HEK293 (cell line): ENCODE data around the gene TRAF3.
A peak's percentile ranks its signal among the peaks of the same experiment; 100 is the strongest.

Experiments
- CTCF ChIA-PET: fragments of 350-600 bp; formaldehyde crosslinking; extraction: SDS; loops from one replicate; lab custom pipeline; 2021; ENCODE audit warnings: antibody characterized with exemption; lab: Yijun Ruan, JAX
- POLR2A ChIA-PET: fragments of 300-600 bp; formaldehyde crosslinking; extraction: SDS; loops from one replicate; lab custom pipeline; 2020; ENCODE audit warnings: antibody characterized with exemption, inconsistent platforms; lab: Yijun Ruan, JAX
- H3K27ac ChIP-seq: fragments of 200-500 bp; sonication (Bioruptor generic); 2 replicates; pipeline ENCODE4 v1.5.1; 2014; ENCODE audit warnings: low read depth, low read length, control low read depth, inconsistent platforms; ENCODE audit errors: extremely low read depth
- H3K36me3 ChIP-seq, 2 experiments: fragments of 200-500 bp in 1 of 2; sonication (Bioruptor generic) in 1 of 2; 1 replicate in 1 of 2; 2 replicates in 1 of 2; pipeline ENCODE4 v1.5.1; 2014 to 2017; ENCODE audit warnings: inconsistent platforms in 2 of 2, low read length in 2 of 2; ENCODE audit not compliant: control insufficient read depth in 2 of 2, insufficient read depth in 1 of 2
- H3K4me1 ChIP-seq: fragments of 200-500 bp; sonication (Bioruptor generic); 2 replicates; pipeline ENCODE4 v1.5.1; 2014; ENCODE audit warnings: mild to moderate bottlenecking, low read length, inconsistent platforms; ENCODE audit not compliant: control insufficient read depth, insufficient read depth
- H3K4me3 ChIP-seq: 2 replicates; pipeline ENCODE4 v1.5.1; 2011; ENCODE audit warnings: low read depth, mild to moderate bottlenecking, control low read depth, low read length, moderate library complexity
- H3K9me3 ChIP-seq: fragments of 200-500 bp; sonication (Bioruptor generic); 2 replicates; pipeline ENCODE4 v1.5.1; 2014; ENCODE audit warnings: low read depth, low read length, inconsistent platforms; ENCODE audit not compliant: control insufficient read depth, insufficient read depth
- ATF2 ChIP-seq: fragments of 450-650 bp; formaldehyde crosslinking; IDR thresholded peaks from 2 replicates; pipeline ENCODE4 v1.5.1; 2016; ENCODE audit warnings: missing biosample characterization, missing genetic modification characterization, low read depth
- BCL6B ChIP-seq: fragments of 450-650 bp; formaldehyde crosslinking; IDR thresholded peaks from 2 replicates; pipeline ENCODE4 v1.5.1; 2017; ENCODE audit warnings: missing biosample characterization, missing genetic modification characterization
- FEZF1 ChIP-seq: fragments of 450-650 bp; formaldehyde crosslinking; IDR thresholded peaks from 2 replicates; pipeline ENCODE4 v1.5.1; 2016; ENCODE audit warnings: missing biosample characterization, missing genetic modification characterization
- IKZF3 ChIP-seq: fragments of 450-650 bp; IDR thresholded peaks from 2 replicates; pipeline ENCODE4 v1.5.0; 2018; ENCODE audit warnings: missing biosample characterization, mild to moderate bottlenecking, missing genetic modification characterization, moderate library complexity
- KLF16 ChIP-seq: fragments of 450-650 bp; formaldehyde crosslinking; IDR thresholded peaks from 2 replicates; pipeline ENCODE4 v1.5.1; 2017; ENCODE audit warnings: missing biosample characterization, missing genetic modification characterization
- OSR2 ChIP-seq: fragments of 450-650 bp; formaldehyde crosslinking; IDR thresholded peaks from 2 replicates; pipeline ENCODE4 v1.5.1; 2016; ENCODE audit warnings: missing biosample characterization, missing genetic modification characterization
- ZBTB49 ChIP-seq: fragments of 450-650 bp; formaldehyde crosslinking; IDR thresholded peaks from 2 replicates; pipeline ENCODE4 v1.5.1; 2016; ENCODE audit warnings: missing biosample characterization, missing genetic modification characterization, low read depth
- ZFP69B ChIP-seq: fragments of 450-650 bp; formaldehyde crosslinking; IDR thresholded peaks from 2 replicates; pipeline ENCODE4 v1.5.1; 2016; ENCODE audit warnings: missing biosample characterization, missing genetic modification characterization
- ZIC2 ChIP-seq: fragments of 450-650 bp; formaldehyde crosslinking; IDR thresholded peaks from 2 replicates; pipeline ENCODE4 v1.5.1; 2016; ENCODE audit warnings: missing biosample characterization, missing genetic modification characterization
- ZNF146 ChIP-seq: fragments of 450-650 bp; formaldehyde crosslinking; IDR thresholded peaks from 2 replicates; pipeline ENCODE4 v1.5.1; 2016; ENCODE audit warnings: missing biosample characterization, missing genetic modification characterization
- ZNF169 ChIP-seq: fragments of 450-650 bp; formaldehyde crosslinking; IDR thresholded peaks from 2 replicates; pipeline ENCODE4 v1.5.1; 2016; ENCODE audit warnings: missing biosample characterization, missing genetic modification characterization
- ZNF335 ChIP-seq: fragments of 450-650 bp; formaldehyde crosslinking; conservative IDR thresholded peaks from 2 replicates; pipeline ENCODE4 v1.5.1; 2016; ENCODE audit warnings: missing biosample characterization, missing genetic modification characterization
- ZNF48 ChIP-seq: fragments of 450-650 bp; formaldehyde crosslinking; IDR thresholded peaks from 2 replicates; pipeline ENCODE4 v1.5.1; 2016; ENCODE audit warnings: missing biosample characterization, missing genetic modification characterization
- ZNF621 ChIP-seq: fragments of 450-650 bp; formaldehyde crosslinking; IDR thresholded peaks from 2 replicates; pipeline ENCODE4 v1.5.1; 2017; ENCODE audit warnings: missing biosample characterization, missing genetic modification characterization
- ZNF658 ChIP-seq: fragments of 450-650 bp; formaldehyde crosslinking; IDR thresholded peaks from 2 replicates; pipeline ENCODE4; 2016; ENCODE audit warnings: missing biosample characterization, missing genetic modification characterization
- ZNF670 ChIP-seq: fragments of 450-650 bp; formaldehyde crosslinking; IDR thresholded peaks from 2 replicates; pipeline ENCODE4 v1.5.1; 2016; ENCODE audit warnings: missing biosample characterization, missing genetic modification characterization, low read depth
- ZNF792 ChIP-seq: fragments of 450-650 bp; formaldehyde crosslinking; IDR thresholded peaks from 2 replicates; pipeline ENCODE4 v1.5.1; 2016; ENCODE audit warnings: missing biosample characterization, missing genetic modification characterization
- ZNF830 ChIP-seq: fragments of 450-650 bp; IDR thresholded peaks from 2 replicates; pipeline ENCODE4 v1.5.0; 2018; ENCODE audit warnings: missing biosample characterization, missing genetic modification characterization, low read depth, mild to moderate bottlenecking, moderate library complexity
- ZSCAN5A ChIP-seq: fragments of 450-650 bp; formaldehyde crosslinking; IDR thresholded peaks from 2 replicates; pipeline ENCODE4 v1.5.1; 2016; ENCODE audit warnings: missing biosample characterization, missing genetic modification characterization

TRAF3 gene

GRCh38 chr14:102910442-102910841 is 133.2 kb downstream of the TRAF3 start (continued):
- TF ChIP-seq KLF16 (tag by site-specific recombination): no peak
- no peak for TF ChIP-seq FEZF1
- no peak for TF ChIP-seq ZNF792 (tag by site-specific recombination)
- TF ChIP-seq ZNF335 (tag by site-specific recombination): no peak

DNA sequence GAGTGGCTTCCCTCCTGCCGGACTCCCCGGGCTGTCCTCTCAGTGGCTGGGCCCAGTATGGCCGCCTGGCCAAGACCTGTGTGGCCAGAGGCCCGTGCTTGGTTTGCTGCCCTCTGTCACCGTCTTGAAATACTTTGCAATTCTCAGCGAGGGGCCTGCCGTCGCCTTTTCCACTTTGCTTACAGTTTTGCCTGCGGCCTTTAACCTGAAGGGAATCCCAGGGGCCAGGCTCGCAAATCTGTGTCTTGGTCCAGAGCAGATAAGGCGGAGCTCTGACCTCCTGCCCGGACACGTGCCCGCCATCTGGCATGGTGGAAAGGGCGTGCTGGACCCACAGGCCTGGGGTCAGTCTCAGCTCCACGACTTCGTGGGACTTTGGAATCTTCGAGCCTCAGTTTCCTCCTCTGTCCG is 134.3 kb downstream of the TRAF3 start:
- H3K36me3 ChIP-seq: peaks cover 0 to 20% of the 10 kb centered on the region in 2 experiments; a peak in 1 of 3 replicates
- H3K27ac ChIP-seq: no peak overlapping the region
- ChIA-PET CTCF (no interaction called here), POLR2A (no interaction called here)
- TF ChIP-seq OSR2 (tag by site-specific recombination) (no peak), ZNF621 (no peak), ZNF48 (tag by site-specific recombination) (no peak), ATF2 (tag by site-specific recombination) (no peak), ZNF169 (tag by site-specific recombination) (no peak), ZNF670 (tag by site-specific recombination) (no peak), BCL6B (tag by site-specific recombination) (no peak), ZNF146 (no peak), ZSCAN5A (tag by site-specific recombination) (no peak), ZFP69B (tag by site-specific recombination) (no peak), ZBTB49 (tag by site-specific recombination) (no peak), ZNF658 (tag by site-specific recombination) (no peak), IKZF3 (tag by site-specific recombination) (no peak)
- H3K4me1 ChIP-seq: no peaks in the 10 kb centered on the region
- no peaks in the 10 kb centered on the region for H3K9me3 ChIP-seq
- H3K4me3 ChIP-seq: no peak overlapping the region

- Histone ChIP-seq H3K4me3 (no peak overlapping the region), H3K27ac (no peak overlapping the region), H3K36me3 (peaks cover 0 to 13% of the 10 kb centered on the region in 2 experiments; a peak in 1 of 3 replicates), H3K4me1 (no peaks in the 10 kb centered on the region), H3K9me3 (no peaks in the 10 kb centered on the region)
- POLR2A ChIA-PET: no interaction called here
- CTCF ChIA-PET: no interaction called here
- TF ChIP-seq ZNF830 (tag by site-specific recombination): no peak
- TF ChIP-seq ZIC2 (tag by site-specific recombination): peak; percentile 74
- TF ChIP-seq ZFP69B (tag by site-specific recombination): 0 out of 2 replicates have a peak, but pooled peaks have one; percentile 19
Measured at GRCh38 chr14:102911991-102912761, 134.9 kb downstream of the TRAF3 start.
